AG09319 (cell line): Measurements from ENCODE around the gene NXF1.

Source experiments
- DNase-seq: peaks from one replicate; pipeline ENCODE4 v3.0.0-alpha.2; 2010; ENCODE audit warnings: low read depth; ENCODE audit errors: extremely low read depth
- TF ChIP-seq, protein P1 (sequence below): IDR thresholded peaks from 2 replicates; pipeline ENCODE4 v1.5.1; 2011; ENCODE audit warnings: low read depth, mild to moderate bottlenecking, inconsistent platforms, low read length, moderate library complexity

The NXF1 gene

GRCh38 chr11:62823677-62824076, 18.4 kb upstream of the NXF1 start:
- no peak for DNase-seq
- TF ChIP-seq, protein P1, sequence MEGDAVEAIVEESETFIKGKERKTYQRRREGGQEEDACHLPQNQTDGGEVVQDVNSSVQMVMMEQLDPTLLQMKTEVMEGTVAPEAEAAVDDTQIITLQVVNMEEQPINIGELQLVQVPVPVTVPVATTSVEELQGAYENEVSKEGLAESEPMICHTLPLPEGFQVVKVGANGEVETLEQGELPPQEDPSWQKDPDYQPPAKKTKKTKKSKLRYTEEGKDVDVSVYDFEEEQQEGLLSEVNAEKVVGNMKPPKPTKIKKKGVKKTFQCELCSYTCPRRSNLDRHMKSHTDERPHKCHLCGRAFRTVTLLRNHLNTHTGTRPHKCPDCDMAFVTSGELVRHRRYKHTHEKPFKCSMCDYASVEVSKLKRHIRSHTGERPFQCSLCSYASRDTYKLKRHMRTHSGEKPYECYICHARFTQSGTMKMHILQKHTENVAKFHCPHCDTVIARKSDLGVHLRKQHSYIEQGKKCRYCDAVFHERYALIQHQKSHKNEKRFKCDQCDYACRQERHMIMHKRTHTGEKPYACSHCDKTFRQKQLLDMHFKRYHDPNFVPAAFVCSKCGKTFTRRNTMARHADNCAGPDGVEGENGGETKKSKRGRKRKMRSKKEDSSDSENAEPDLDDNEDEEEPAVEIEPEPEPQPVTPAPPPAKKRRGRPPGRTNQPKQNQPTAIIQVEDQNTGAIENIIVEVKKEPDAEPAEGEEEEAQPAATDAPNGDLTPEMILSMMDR: no peak

- TF ChIP-seq, protein P1: no peak
- no peak for DNase-seq
These were observed 11.9 kb upstream of the NXF1 start for GRCh38 chr11:62817129-62817528.

DNA sequence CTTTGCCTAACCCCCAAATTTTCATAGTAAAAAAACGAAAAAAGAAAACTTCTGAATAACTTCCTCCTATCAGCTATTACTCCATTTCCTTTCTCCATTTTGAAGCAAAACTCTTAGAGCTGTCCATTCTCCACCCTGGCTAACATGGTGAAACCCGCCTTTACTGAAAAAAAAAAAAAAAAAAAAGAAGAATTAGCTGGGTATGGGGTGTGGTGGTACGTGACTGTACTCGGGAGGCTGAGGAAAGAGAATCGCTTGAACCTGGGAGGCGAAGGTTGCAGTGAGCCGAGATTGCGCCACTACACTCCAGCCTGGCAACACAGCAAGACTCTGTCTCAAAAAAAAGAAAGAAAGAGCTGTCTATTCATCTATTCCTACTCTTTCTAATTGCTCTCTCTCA, 11.3 kb upstream of the NXF1 start:
- TF ChIP-seq, protein P1: no peak
- DNase-seq: no peak

DNA sequence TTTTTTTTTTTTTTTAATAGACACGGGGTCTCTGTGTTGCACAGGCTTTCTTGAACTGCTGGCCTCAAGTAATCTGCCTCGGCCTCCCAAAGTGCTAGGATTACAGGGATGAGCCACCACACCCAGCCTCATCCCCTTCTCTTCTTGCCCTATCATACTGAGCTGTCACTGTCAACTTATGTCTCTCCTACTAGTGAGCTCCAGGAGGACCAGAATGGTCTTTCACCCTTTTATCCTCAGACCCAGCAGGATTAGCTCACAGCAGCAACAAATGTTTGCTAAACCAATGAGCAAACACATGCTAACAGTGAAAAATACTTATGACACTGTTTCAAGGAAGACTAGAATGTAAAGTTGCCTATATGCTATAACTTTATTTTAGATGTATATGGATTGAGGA, 6.4 kb upstream of the NXF1 start:
- DNase-seq: no peak
- TF ChIP-seq, protein P1: no peak

DNA sequence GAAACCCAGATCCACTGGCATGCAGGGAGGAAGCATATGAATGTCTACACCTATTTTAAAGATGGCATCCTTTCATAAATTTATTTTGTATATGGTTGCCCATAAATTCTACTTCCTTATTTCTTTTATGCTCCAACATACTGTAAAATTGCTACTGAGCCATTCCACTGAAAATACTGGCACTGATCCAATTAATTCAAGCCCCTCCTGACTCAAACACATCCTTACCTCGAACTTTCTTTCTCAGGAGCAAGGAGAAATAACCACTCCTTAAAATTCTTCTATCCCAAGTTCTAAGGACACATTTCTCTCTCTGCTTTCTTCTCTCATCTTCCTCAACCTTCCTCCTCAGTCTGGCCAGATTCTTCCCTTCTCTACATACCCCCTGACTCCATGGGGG, 5.5 kb upstream of the NXF1 start:
- DNase-seq: no peak
- TF ChIP-seq, protein P1: no peak

DNA sequence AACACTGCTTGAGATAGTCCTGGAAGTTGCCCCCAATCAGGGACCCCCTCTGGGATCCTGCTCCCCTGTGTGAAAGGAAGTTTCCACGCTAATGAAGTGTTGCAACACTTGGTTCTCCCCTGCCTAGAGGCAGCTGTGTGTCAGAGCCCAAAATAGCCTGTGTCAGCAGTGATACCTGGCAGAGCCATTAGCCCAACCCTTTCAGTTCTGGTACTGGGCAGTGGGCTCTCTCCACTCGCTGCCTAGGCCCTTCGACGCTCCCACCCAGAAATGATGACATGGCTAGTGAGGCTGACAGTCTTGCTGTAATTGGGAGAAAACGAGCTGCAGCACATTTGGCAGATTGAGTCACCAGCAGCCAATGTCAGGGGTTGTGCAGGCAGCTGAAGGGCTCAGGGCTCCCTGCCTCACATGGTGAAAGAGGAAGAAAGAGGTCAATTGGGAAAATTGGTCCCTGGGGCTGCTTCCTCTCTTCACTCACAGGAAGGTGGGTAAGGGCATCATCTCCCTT, 1.4 kb upstream of the NXF1 start:
- no peak for DNase-seq
- TF ChIP-seq, protein P1: no peak

DNA sequence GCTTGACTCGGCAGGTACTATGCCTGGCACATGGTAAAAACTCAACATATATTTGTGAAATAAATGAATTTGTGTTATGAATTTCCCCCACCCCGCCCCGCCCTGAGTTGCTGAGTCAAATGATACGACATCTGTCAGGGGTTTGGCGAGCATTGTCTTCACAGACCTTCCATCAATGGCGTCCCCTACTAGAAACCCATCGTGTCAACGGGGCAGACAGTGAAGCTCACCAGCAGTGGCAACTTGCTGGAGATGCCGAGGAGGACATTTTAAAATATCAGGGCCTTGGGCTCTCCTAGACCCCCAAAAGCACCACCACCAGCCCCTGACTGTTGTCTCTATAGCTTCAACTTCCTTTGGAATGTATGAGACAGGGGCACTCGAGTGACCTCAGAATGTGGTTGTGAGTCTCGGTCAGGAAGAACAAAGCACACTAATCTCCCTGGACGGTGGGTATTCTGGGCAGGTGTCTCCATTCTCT, 761 bp upstream of the NXF1 start:
- DNase-seq: no peak
- TF ChIP-seq, protein P1: no peak
